Measurements from ENCODE around the gene KRTAP4-9.
"Not testable (repeated sequence)": the region's sequence is repeated elsewhere in the genome, so short reads cannot be mapped to it uniquely, and the experiment has no call there.

KRTAP4-9 gene

GRCh38 chr17:41126412-41126811 lies 21.2 kb downstream of the KRTAP4-9 start:
- no peak overlapping the region for H3K27ac ChIP-seq
- TF ChIP-seq ZFX (IDR thresholded peaks at IDR 0.05): no peak
- TF ChIP-seq, protein P1, sequence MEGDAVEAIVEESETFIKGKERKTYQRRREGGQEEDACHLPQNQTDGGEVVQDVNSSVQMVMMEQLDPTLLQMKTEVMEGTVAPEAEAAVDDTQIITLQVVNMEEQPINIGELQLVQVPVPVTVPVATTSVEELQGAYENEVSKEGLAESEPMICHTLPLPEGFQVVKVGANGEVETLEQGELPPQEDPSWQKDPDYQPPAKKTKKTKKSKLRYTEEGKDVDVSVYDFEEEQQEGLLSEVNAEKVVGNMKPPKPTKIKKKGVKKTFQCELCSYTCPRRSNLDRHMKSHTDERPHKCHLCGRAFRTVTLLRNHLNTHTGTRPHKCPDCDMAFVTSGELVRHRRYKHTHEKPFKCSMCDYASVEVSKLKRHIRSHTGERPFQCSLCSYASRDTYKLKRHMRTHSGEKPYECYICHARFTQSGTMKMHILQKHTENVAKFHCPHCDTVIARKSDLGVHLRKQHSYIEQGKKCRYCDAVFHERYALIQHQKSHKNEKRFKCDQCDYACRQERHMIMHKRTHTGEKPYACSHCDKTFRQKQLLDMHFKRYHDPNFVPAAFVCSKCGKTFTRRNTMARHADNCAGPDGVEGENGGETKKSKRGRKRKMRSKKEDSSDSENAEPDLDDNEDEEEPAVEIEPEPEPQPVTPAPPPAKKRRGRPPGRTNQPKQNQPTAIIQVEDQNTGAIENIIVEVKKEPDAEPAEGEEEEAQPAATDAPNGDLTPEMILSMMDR (conservative IDR thresholded peaks at IDR 0.05): no peak

DNA sequence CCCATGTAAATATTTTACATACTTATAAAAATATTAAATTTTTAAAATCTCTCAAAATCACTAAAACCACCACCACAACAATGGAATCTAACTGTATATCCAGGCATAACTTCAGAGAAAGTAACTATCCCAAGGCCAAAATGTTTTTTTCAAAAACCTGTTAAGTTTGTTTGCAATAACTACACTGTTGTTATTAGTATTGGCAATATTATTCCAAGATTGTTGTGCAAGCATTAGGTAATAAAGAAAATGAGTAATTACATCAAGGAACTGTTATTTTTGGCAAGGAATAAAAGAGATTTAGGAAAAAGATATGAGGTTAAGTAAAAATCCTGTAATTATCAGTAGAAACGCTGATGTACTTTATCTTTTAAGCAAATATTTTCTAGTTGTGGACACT lies 22.2 kb downstream of the KRTAP4-9 start:
- TF ChIP-seq, protein P1 (conservative IDR thresholded peaks at IDR 0.05): no peak
- no peak for TF ChIP-seq ZFX (IDR thresholded peaks at IDR 0.05)
- no peak overlapping the region for H3K27ac ChIP-seq

GRCh38 chr17:41131979-41132378 lies 26.8 kb downstream of the KRTAP4-9 start:
- no peak overlapping the region for H3K27ac ChIP-seq

GRCh38 chr17:41133880-41134735 lies 28.9 kb downstream of the KRTAP4-9 start:
- no peak overlapping the region for H3K27ac ChIP-seq
- no peak for TF ChIP-seq ZFX (IDR thresholded peaks at IDR 0.05)
- TF ChIP-seq, protein P1 (conservative IDR thresholded peaks at IDR 0.05): no peak

More at GRCh38 chr17:41131979-41132378, 26.8 kb downstream of the KRTAP4-9 start:
- no peak for TF ChIP-seq ZFX (IDR thresholded peaks at IDR 0.05)
- TF ChIP-seq, protein P1 (conservative IDR thresholded peaks at IDR 0.05): no peak

DNA sequence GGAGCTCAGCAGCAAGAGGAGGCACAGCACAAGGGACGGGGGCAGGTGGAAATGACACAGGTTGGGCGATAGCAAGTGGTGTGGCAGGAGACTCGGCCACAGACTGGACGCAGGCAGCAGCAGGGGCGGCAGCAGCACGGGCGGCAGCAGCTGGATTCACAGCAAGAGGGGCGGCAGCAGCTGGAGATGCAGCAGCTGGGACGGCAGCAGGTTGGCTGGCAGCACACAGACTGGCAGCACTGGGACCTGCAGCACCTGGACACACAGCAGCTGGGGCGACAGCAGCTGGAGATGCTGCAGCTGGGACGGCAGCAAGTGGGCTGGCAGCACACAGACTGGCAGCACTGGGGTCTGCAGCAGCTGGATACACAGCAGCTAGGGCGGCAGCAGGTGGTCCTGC lies 34.7 kb downstream of the KRTAP4-9 start:
- not testable (repeated sequence) for H3K27ac ChIP-seq

GRCh38 chr17:41140360-41141131 lies 35.4 kb downstream of the KRTAP4-9 start, which contains the start of gene KRTAP4-6:
Gene KRTAP4-6 (minus strand): TSS chr17:41140544. CDS start chr17:41140487, 57 bp downstream.
- TF ChIP-seq, protein P1 (conservative IDR thresholded peaks at IDR 0.05): no peak
- TF ChIP-seq ZFX (IDR thresholded peaks at IDR 0.05): no peak
- no peak within 1 kb of the TSS for H3K27ac ChIP-seq

DNA sequence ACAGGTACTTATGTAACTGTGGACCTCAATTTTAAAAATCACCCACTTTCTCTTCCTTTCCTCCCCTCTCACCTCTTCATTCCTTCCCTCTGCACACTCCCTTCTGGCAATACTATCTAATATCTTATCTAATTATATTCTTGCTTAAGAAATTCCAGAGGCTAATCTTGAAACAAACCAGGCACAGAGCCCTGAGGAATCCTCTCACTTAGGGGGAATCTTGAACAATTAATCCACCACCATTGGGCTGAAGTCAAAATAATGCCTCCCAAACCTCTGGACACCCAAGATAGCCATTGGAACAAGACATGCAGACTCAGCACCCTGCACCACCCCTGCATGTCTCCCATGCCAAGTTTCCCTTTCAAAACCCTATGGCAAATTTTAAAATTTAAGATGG lies 36.2 kb downstream of the KRTAP4-9 start:
- TF ChIP-seq ZFX (IDR thresholded peaks at IDR 0.05): no peak
- TF ChIP-seq, protein P1 (conservative IDR thresholded peaks at IDR 0.05): no peak
- H3K27ac ChIP-seq: no peak overlapping the region
